B cell (primary cell): ENCODE measurements around the gene MOV10L1. TPM values are rescaled to one million over a fixed set of nuclear protein-coding genes. Genes with fewer than 3 reads are reported as not detected.

ENCODE experiments used
- ATAC-seq: fragments of 200-7000 bp; cut with Tn5 transposase; one replicate; pipeline ENCODE4 v1.10.0; 2021; ENCODE audit warnings: low read depth, mild to moderate bottlenecking, moderate number of reproducible peaks, moderate library complexity
- CTCF ChIA-PET: fragments of 350-600 bp; sonication (Branson Sonifier 250); formaldehyde crosslinking; loops from one replicate; lab custom pipeline; 2021; ENCODE audit warnings: antibody characterized with exemption, inconsistent platforms; lab: Charles Lee
- POLR2A ChIA-PET: fragments of 350-600 bp; sonication (Branson Sonifier 250); formaldehyde crosslinking; loops from one replicate; lab custom pipeline; 2021; ENCODE audit warnings: antibody characterized with exemption; lab: Charles Lee
- DNase-seq: peaks from one replicate; pipeline ENCODE4 v3.0.0; 2013
- H2AFZ ChIP-seq: 2 replicates; pipeline ENCODE4 v1.6.1; 2012; ENCODE audit warnings: mild to moderate bottlenecking, low read depth, low read length; ENCODE audit not compliant: insufficient read depth, poor library complexity, severe bottlenecking
- H3K27ac ChIP-seq, 2 donors: 1 replicate in 1 of 2; 2 replicates in 1 of 2; pipeline ENCODE4 v1.5.1; 2012 to 2013; ENCODE audit warnings: low read length in 2 of 2, mild to moderate bottlenecking in 2 of 2, moderate library complexity in 1 of 2
- H3K27me3 ChIP-seq, 4 experiments: fragments of 200-600 bp in 1 of 4; sonication (generic) in 1 of 4; replicated peaks in 1 of 4; 1 replicate in 2 of 4; 2 replicates in 2 of 4; pipeline versions ENCODE4 v1.6.1 to v1.7.0; 2013 to 2016; ENCODE audit warnings: low read length in 3 of 4, mild to moderate bottlenecking in 2 of 4, mixed read lengths in 1 of 4, moderate library complexity in 1 of 4; ENCODE audit not compliant: insufficient read depth in 4 of 4, control insufficient read depth in 3 of 4; ENCODE audit errors: control extremely low read depth in 1 of 4
- H3K36me3 ChIP-seq, 2 experiments: replicated peaks in 1 of 2; 1 replicate in 1 of 2; 2 replicates in 1 of 2; pipeline versions ENCODE4 v1.6.1 to v1.7.1; 2013; ENCODE audit warnings: low read length in 1 of 2; ENCODE audit not compliant: insufficient read depth in 2 of 2, control insufficient read depth in 1 of 2; ENCODE audit errors: control extremely low read depth in 1 of 2, extremely low read depth in 1 of 2
- H3K4me1 ChIP-seq, 2 donors: fragments of 200-600 bp in 1 of 2; sonication (generic) in 1 of 2; 1 replicate in 1 of 2; 2 replicates in 1 of 2; pipeline versions ENCODE4 v1.5.1 to v1.6.1; 2013 to 2017; ENCODE audit warnings: low read length in 2 of 2; ENCODE audit not compliant: control insufficient read depth in 2 of 2, insufficient read depth in 2 of 2
- H3K4me2 ChIP-seq: replicated peaks from 2 replicates; pipeline ENCODE3; 2012; ENCODE audit warnings: mild to moderate bottlenecking, low read depth, low read length; ENCODE audit not compliant: poor library complexity, severe bottlenecking
- H3K4me3 ChIP-seq, 5 experiments: fragments of 200-600 bp in 1 of 5; sonication (generic) in 1 of 5; 1 replicate in 3 of 5; 2 replicates in 2 of 5; pipeline versions ENCODE4 v1.5.1 to v1.7.0; 2011 to 2016; ENCODE audit warnings: low read length in 4 of 5, mild to moderate bottlenecking in 4 of 5, low read depth in 2 of 5, control low read depth in 1 of 5, moderate library complexity in 1 of 5; ENCODE audit not compliant: insufficient read depth in 1 of 5; ENCODE audit errors: control extremely low read depth in 1 of 5, extremely low read depth in 1 of 5
- H3K79me2 ChIP-seq: fragments of 200-600 bp; sonication (generic); one replicate; pipeline ENCODE4 v1.6.0; 2016; ENCODE audit warnings: low read length; ENCODE audit not compliant: control insufficient read depth, insufficient read depth
- H3K9ac ChIP-seq: fragments of 200-600 bp; sonication (generic); 2 replicates; pipeline ENCODE4 v1.6.1; 2017; ENCODE audit warnings: mild to moderate bottlenecking, low read length, moderate library complexity
- H3K9me3 ChIP-seq, 3 donors: one replicate each; pipeline versions ENCODE4 v1.6.1 to v1.7.1; 2013; ENCODE audit warnings: low read length in 2 of 3; ENCODE audit not compliant: control insufficient read depth in 2 of 3, insufficient read depth in 1 of 3; ENCODE audit errors: control extremely low read depth in 1 of 3
- H4K20me1 ChIP-seq: 2 replicates; pipeline ENCODE4 v1.6.0; 2012; ENCODE audit warnings: mild to moderate bottlenecking, low read length; ENCODE audit not compliant: insufficient read depth, control insufficient read depth, poor library complexity, severe bottlenecking
- H3K27ac Mint-ChIP-seq: one replicate; pipeline ENCODE4 v1.8.0; 2021; ENCODE audit warnings: mixed read lengths
- H3K27me3 Mint-ChIP-seq: one replicate; pipeline ENCODE4 v1.8.0; 2021; ENCODE audit warnings: mixed read lengths
- H3K4me1 Mint-ChIP-seq: one replicate; pipeline ENCODE4 v1.8.0; 2021; ENCODE audit warnings: mixed read lengths
- H3K4me3 Mint-ChIP-seq: one replicate; pipeline ENCODE4 v1.8.0; 2021; ENCODE audit warnings: mixed read lengths
- H3K9me3 Mint-ChIP-seq: one replicate; pipeline ENCODE4 v1.8.0; 2022; ENCODE audit warnings: mixed read lengths; ENCODE audit not compliant: insufficient read depth
- CTCF ChIP-seq: fragments of 200-600 bp; IDR thresholded peaks from one replicate; pipeline ENCODE4 v1.8.0; 2022; ENCODE audit warnings: antibody characterized with exemption, mild to moderate bottlenecking
- EZH2 ChIP-seq: IDR thresholded peaks from 2 replicates; pipeline ENCODE4 v1.6.1; 2012; ENCODE audit warnings: borderline replicate concordance, low read depth, mild to moderate bottlenecking, moderate library complexity, low read length; ENCODE audit not compliant: insufficient read depth, poor library complexity, severe bottlenecking
- WGBS: methylation state at CpG from one replicate; pipeline ENCODE4 v1.1.5; 2013; ENCODE audit warnings: missing lambda C conversion rate; ENCODE audit not compliant: insufficient coverage; 5-methylcytosine and 5-hydroxymethylcytosine counted together
- intact Hi-C: fragments of 100-400 bp; cut with micrococcal nuclease; formaldehyde crosslinking; loops from one replicate; pipeline ENCODE4 v1.10.0; 2022
- polyA plus RNA-seq: library from polyadenylated mRNA; depleted of rRNA; stranded (reverse); fragments of >200 nt; gene quantifications from 2 replicates; pipeline ENCODE4 v1.2.3, GENCODE V29; 2012
- total RNA-seq, 2 donors: library from RNA; stranded (reverse); fragments of 120-200 nt in 1 of 2; gene quantifications; 1 replicate in 1 of 2; 2 replicates in 1 of 2; pipeline versions ENCODE4 v1.2.3 to v1.2.4, GENCODE V29; 2013 to 2022

The MOV10L1 gene
- total and polyA plus RNA-seq, 2 donors (not counting 1 experiment from before 2014, with no cell fraction given) = not detected

GRCh38 chr22:50153056-50153755, 63.4 kb downstream of the MOV10L1 start:
- H4K20me1 ChIP-seq = no peaks in the 10 kb centered on the region
- no peaks in the 10 kb centered on the region for H3K9me3 Mint-ChIP-seq

More at GRCh38 chr22:50153056-50153755, 63.4 kb downstream of the MOV10L1 start:
- H3K27ac Mint-ChIP-seq = no peak overlapping the region
- Histone ChIP-seq H3K4me3 (no peak overlapping the region), H3K27me3 (peaks cover 0 to 6% (median 0%) of the 10 kb centered on the region in 4 experiments), H3K79me2 (no peaks in the 10 kb centered on the region), H3K27ac (no peak overlapping the region), H3K36me3 (no peaks in the 10 kb centered on the region), H3K9me3 (no peaks in the 10 kb centered on the region), H3K4me1 (peaks cover 3 to 8% of the 10 kb centered on the region in 2 donors), H3K4me2 (no peak overlapping the region), H3K9ac (no peak overlapping the region), H2AFZ (no peak overlapping the region)
- no peaks in the 10 kb centered on the region for H3K27me3 Mint-ChIP-seq
- no peak overlapping the region for H3K4me3 Mint-ChIP-seq
- 91% methylated on average over 23 of the region's 25 CpGs for WGBS
- ATAC-seq = no peak
- intact Hi-C loops = no loop called here
- ChIA-PET POLR2A (no interaction called here), CTCF (interaction anchor here (3.5 to 6.0 kb wide), 2 partner anchors 37 to 54 kb away, joined by 10 to 75 read pairs; no protein-coding TSS in a partner anchor)
- TF ChIP-seq EZH2 (no peak), CTCF (no peak)
- no peak for DNase-seq
- H3K4me1 Mint-ChIP-seq = peaks cover 7% of the 10 kb centered on the region
